ENCODE data around the gene FRMPD1.

The FRMPD1 gene

DNA sequence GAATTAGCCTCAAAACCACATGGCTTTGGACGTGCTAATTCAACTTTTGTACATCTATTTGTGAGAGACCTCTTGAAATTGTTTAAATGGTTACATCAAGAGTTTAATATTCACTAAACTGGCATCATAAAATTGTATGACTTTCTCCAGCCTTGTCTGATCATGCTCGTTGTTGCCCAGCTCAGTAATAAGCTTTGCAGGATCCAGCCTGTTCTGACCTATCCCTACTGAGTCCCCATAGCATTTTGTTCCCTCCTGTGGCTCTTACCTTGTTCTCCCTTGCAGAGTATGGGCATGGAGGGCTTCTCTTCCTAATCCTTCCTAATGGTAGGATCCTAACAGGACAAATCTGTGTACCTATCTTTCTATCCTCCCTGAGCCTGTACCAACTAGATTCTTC, 127.8 kb downstream of the FRMPD1 start:
- 83 to 100% methylated on average over 1 of the region's 2 CpGs for WGBS, 2 experiments (ENCODE audit: insufficient coverage in 2 of 2)
- Histone ChIP-seq H3K9me3 (ENCODE audit: control insufficient read depth, low read length) (no peaks in the 10 kb centered on the region), H3K4me3 (ENCODE audit: extremely low read depth, insufficient read depth, low read length, poor library complexity, severe bottlenecking) (no peak overlapping the region)

DNA sequence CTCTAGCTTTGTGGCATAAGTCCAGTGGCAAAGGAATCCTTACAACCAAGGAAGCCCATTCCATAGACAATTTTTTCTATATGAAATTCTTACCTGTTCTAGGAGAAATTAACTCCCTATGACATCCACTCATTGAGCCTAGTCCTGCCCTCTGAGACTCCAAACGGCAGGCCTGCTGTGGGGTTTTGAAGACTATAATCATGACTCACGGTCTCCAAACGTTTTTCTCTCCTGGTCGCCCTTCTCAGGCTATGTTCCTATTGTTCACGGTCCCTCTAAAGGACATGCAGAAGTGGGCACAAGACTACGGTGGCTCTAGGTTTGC, 133.5 kb downstream of the FRMPD1 start:
- peak overlapping the region; percentile 50 for H3K27ac ChIP-seq (ENCODE audit: low read depth, low read length, severe bottlenecking)
- H3K36me3 ChIP-seq (ENCODE audit: control insufficient read depth, insufficient read depth, low read length) = peaks cover 44% of the 10 kb centered on the region
- no peaks in the 10 kb centered on the region for H3K9me3 ChIP-seq (ENCODE audit: control insufficient read depth, low read length)
- H3K4me1 ChIP-seq (ENCODE audit: control insufficient read depth, insufficient read depth, low read length, poor library complexity, severe bottlenecking) = peaks cover 7% of the 10 kb centered on the region
- WGBS, 2 experiments (ENCODE audit: insufficient coverage in 2 of 2) = 0 to 7% methylated on average over 6 of the region's 6 CpGs
- H3K4me3 ChIP-seq (ENCODE audit: extremely low read depth, insufficient read depth, low read length, poor library complexity, severe bottlenecking) = peak overlapping the region; percentile 77

More for the DNA sequence above, 127.8 kb downstream of the FRMPD1 start:
- Histone ChIP-seq H3K36me3 (ENCODE audit: control insufficient read depth, insufficient read depth, low read length) (peaks cover 74% of the 10 kb centered on the region), H3K27ac (ENCODE audit: low read depth, low read length, severe bottlenecking) (no peak overlapping the region), H3K4me1 (ENCODE audit: control insufficient read depth, insufficient read depth, low read length, poor library complexity, severe bottlenecking) (peaks cover under 1% of the 10 kb centered on the region)

DNA sequence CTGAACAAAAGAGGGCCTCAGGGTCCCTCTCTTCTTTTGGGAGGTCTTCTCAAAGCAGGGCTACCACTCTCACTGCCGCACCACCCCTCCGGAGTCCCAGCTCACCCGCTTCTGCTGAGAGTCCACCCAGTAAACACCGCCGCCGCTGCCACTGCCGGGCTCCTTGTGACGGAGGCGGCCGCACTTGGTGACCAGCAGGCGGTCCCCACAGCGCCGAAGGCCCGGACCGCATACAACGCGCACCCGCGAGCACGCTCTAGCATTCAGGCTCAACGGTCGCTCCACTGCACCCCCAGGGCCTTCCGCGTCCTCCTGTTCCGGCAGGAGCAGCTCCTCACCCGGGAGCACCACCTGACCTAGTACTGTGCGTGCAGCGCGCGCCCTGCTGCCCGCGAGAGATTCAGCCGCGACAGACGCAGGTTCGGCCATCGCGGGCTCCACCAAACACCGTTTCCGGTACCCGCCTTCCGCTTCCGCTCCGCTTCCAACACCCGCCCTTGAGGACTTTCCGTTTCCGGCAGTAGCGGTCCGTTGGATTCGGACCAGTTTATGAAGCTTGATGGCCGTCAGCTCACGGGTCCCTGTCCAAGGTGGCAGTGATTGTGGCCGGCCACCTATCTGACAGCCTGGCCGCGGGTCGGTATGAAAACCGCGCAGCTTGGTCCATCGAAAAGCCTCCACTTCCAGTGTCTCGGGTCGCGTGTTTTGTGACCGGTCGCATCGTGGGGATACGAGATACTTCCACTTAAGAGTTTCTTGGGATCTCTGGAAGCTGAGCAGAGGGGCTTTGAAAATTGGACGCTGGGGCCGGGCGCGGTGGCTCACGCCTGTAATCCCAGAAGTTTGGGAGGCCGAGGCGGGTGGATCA, 134.1 kb downstream of the FRMPD1 start, which contains the start of gene EXOSC3:
TSS of gene EXOSC3 (minus strand) at position 449 of the 868 bp plus-strand sequence. CDS start at position 429, 20 bp downstream.
- H3K9me3 ChIP-seq (ENCODE audit: control insufficient read depth, low read length) = no peaks in the 10 kb centered on the region
- peak within 1 kb of the TSS; percentile 50 for H3K27ac ChIP-seq (ENCODE audit: low read depth, low read length, severe bottlenecking)
- peaks cover 7% of the 10 kb centered on the region for H3K4me1 ChIP-seq (ENCODE audit: control insufficient read depth, insufficient read depth, low read length, poor library complexity, severe bottlenecking)
- 0% methylated on average over 66 to 71 of the region's 73 CpGs for WGBS, 2 experiments (ENCODE audit: insufficient coverage in 2 of 2)
- H3K36me3 ChIP-seq (ENCODE audit: control insufficient read depth, insufficient read depth, low read length) = peaks cover 39% of the 10 kb centered on the region
- H3K4me3 ChIP-seq (ENCODE audit: extremely low read depth, insufficient read depth, low read length, poor library complexity, severe bottlenecking) = peak within 1 kb of the TSS; percentile 77

DNA sequence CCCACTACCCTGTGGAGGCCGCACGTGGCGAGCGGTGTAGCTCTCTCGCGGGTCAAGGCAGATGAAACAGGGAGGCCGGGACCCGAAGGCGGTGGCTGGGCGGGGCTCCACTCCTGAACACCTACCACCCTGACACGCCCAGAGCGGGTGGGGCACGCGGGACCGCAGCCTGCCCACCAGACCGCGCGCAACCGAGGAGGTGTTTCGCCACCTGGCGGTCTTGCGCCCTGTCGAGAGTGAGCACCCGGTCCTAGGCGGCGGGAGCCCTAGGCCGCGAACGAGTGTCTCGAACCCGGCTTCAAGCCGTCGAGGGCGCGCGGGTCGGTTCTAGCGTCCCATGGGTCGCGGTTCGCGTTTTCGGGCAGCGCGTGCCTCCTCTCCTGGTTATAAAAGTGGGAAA, 136.3 kb downstream of the FRMPD1 start:
- Histone ChIP-seq H3K9me3 (ENCODE audit: control insufficient read depth, low read length) (no peaks in the 10 kb centered on the region), H3K36me3 (ENCODE audit: control insufficient read depth, insufficient read depth, low read length) (peaks cover 18% of the 10 kb centered on the region), H3K4me1 (ENCODE audit: control insufficient read depth, insufficient read depth, low read length, poor library complexity, severe bottlenecking) (peaks cover 7% of the 10 kb centered on the region), H3K4me3 (ENCODE audit: extremely low read depth, insufficient read depth, low read length, poor library complexity, severe bottlenecking) (no peak overlapping the region), H3K27ac (ENCODE audit: low read depth, low read length, severe bottlenecking) (no peak overlapping the region)
- 94 to 96% methylated on average over 31 to 35 of the region's 45 CpGs for WGBS, 2 experiments (ENCODE audit: insufficient coverage in 2 of 2)

DNA sequence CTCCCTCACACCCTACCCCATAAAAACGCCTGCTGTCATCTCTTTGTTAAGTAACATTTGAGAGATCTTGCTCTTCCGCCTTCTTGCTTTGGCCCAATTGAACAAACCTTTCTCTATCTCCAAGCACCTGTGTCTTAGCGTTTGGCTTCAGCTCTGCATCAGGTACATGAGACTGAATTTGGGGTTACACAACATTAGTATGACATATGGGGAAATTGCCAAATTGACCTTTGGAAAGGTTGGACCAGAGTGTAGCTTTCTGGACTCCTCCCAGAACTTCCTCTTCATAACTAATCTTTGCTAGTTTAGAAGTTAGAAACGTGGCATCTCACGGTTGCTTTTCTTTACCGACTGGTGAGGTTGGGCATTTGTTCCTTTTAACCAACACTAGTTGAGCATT, 137.6 kb downstream of the FRMPD1 start:
- Histone ChIP-seq H3K4me3 (ENCODE audit: extremely low read depth, insufficient read depth, low read length, poor library complexity, severe bottlenecking) (no peak overlapping the region), H3K36me3 (ENCODE audit: control insufficient read depth, insufficient read depth, low read length) (peaks cover 5% of the 10 kb centered on the region), H3K9me3 (ENCODE audit: control insufficient read depth, low read length) (no peaks in the 10 kb centered on the region), H3K27ac (ENCODE audit: low read depth, low read length, severe bottlenecking) (no peak overlapping the region), H3K4me1 (ENCODE audit: control insufficient read depth, insufficient read depth, low read length, poor library complexity, severe bottlenecking) (peaks cover 7% of the 10 kb centered on the region)
- WGBS, 2 experiments (ENCODE audit: insufficient coverage in 2 of 2) = 75 to 96% methylated on average over 2 to 6 of the region's 6 CpGs

DNA sequence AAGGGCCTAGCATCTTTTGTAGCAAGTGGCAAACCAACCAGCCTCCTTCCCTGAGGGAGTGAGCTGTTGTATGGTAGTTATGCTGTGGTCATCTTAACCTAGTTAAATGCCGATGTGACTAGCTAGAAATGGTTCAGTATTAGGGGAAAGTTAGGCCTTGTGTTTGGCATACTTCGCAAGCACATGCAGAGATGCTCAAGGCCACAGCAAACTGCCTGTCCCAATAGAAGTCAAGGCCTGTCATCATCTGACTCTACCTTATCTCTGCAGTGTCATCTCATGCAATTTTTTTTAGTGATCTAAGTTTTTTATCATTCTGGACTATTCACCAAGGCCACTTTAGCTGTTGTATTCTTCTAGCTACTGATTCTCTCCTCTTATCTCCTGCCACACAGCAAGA, 139.3 kb downstream of the FRMPD1 start:
- no peak overlapping the region for H3K27ac ChIP-seq (ENCODE audit: low read depth, low read length, severe bottlenecking)
- H3K36me3 ChIP-seq (ENCODE audit: control insufficient read depth, insufficient read depth, low read length) = no peaks in the 10 kb centered on the region
- H3K4me1 ChIP-seq (ENCODE audit: control insufficient read depth, insufficient read depth, low read length, poor library complexity, severe bottlenecking) = no peaks in the 10 kb centered on the region
- H3K9me3 ChIP-seq (ENCODE audit: control insufficient read depth, low read length) = no peaks in the 10 kb centered on the region
- WGBS, 2 experiments (ENCODE audit: insufficient coverage in 2 of 2) = 89 to 100% methylated on average over 2 of the region's 2 CpGs
- no peak overlapping the region for H3K4me3 ChIP-seq (ENCODE audit: extremely low read depth, insufficient read depth, low read length, poor library complexity, severe bottlenecking)

DNA sequence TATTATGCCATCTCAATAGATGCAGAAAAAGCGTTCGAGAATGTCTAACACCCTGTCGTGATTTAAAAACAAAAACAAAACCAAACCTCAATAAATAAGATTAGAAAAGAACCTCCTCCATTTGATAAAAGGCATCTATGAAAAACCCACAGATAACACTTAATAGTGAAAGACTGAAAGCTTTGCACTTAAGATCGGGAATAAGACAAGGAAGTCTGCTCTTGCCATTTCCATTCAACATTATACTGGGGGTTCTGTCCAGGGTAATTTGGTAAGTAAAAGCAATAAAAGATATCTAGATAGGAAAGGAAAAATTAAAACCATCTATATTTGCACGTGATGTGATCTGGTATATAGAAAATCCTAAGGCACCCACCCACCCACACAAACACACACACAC, 141.4 kb downstream of the FRMPD1 start:
- no peaks in the 10 kb centered on the region for H3K4me1 ChIP-seq (ENCODE audit: control insufficient read depth, insufficient read depth, low read length, poor library complexity, severe bottlenecking)
- H3K9me3 ChIP-seq (ENCODE audit: control insufficient read depth, low read length) = no peaks in the 10 kb centered on the region
- WGBS, 2 experiments (ENCODE audit: insufficient coverage in 2 of 2) = no CpG with 5 or more reads among the region's 5 CpGs
- H3K36me3 ChIP-seq (ENCODE audit: control insufficient read depth, insufficient read depth, low read length) = no peaks in the 10 kb centered on the region
- no peak overlapping the region for H3K4me3 ChIP-seq (ENCODE audit: extremely low read depth, insufficient read depth, low read length, poor library complexity, severe bottlenecking)
- no peak overlapping the region for H3K27ac ChIP-seq (ENCODE audit: low read depth, low read length, severe bottlenecking)

DNA sequence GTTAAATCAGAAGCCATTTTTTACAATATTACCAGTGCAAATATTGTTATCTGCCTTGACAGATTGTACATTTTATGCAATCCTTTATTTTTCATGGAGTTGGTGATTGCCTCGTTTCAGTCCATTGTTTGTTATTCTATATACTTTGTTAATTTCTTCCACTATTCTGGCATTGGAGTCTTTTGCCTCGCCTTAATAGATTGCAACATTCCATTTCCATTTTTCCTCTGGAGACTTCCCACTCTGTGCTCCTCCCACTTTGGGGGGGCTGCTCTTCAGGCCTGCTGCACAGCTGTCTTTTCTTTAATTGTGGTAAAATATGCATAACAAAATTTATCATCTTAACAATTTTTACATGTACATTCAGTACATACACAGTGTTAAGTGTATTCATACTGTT, 145.5 kb downstream of the FRMPD1 start:
- Histone ChIP-seq H3K27ac (ENCODE audit: low read depth, low read length, severe bottlenecking) (no peak overlapping the region), H3K36me3 (ENCODE audit: control insufficient read depth, insufficient read depth, low read length) (no peaks in the 10 kb centered on the region), H3K4me3 (ENCODE audit: extremely low read depth, insufficient read depth, low read length, poor library complexity, severe bottlenecking) (no peak overlapping the region), H3K4me1 (ENCODE audit: control insufficient read depth, insufficient read depth, low read length, poor library complexity, severe bottlenecking) (no peaks in the 10 kb centered on the region), H3K9me3 (ENCODE audit: control insufficient read depth, low read length) (no peaks in the 10 kb centered on the region)
- 60% methylated on average over 1 of the region's 2 CpGs; no CpG with 5 or more reads in 1 of the 2 experiments for whole genome bisulfite sequencing, 2 experiments (ENCODE audit: insufficient coverage in 2 of 2)
